ENCODE data around the gene ST8SIA5. TPM values are rescaled to one million over a fixed set of nuclear protein-coding genes. Genes with fewer than 3 reads are reported as not detected.

ST8SIA5 gene
- total RNA-seq, 1 experiment from 2014 or later = 5.4 TPM

- TF ChIP-seq ZNF425 (CRISPR knock-in tag; conservative IDR thresholded peaks at IDR 0.05) = no peak
- TF ChIP-seq OVOL2 (CRISPR knock-in tag; IDR thresholded peaks at IDR 0.05; ENCODE audit: borderline replicate concordance) = no peak
- TF ChIP-seq FOXJ3 (CRISPR knock-in tag; IDR thresholded peaks at IDR 0.05; ENCODE audit: borderline replicate concordance) = no peak
- TF ChIP-seq KAT7 (CRISPR knock-in tag; IDR thresholded peaks at IDR 0.05; ENCODE audit: borderline replicate concordance) = no peak
- no peak for TF ChIP-seq ZNF423 (CRISPR knock-in tag; IDR thresholded peaks at IDR 0.05)
- TF ChIP-seq EMX1 (CRISPR knock-in tag; IDR thresholded peaks at IDR 0.05) = no peak
- no peak for TF ChIP-seq SP1 (CRISPR knock-in tag; conservative IDR thresholded peaks at IDR 0.05)
- TF ChIP-seq STAT6 (CRISPR knock-in tag; conservative IDR thresholded peaks at IDR 0.05; ENCODE audit: low read depth) = no peak
- no peak for TF ChIP-seq ZNF138 (CRISPR knock-in tag; conservative IDR thresholded peaks at IDR 0.05)
- TF ChIP-seq TEAD1 (CRISPR knock-in tag; IDR thresholded peaks at IDR 0.05) = no peak
- TF ChIP-seq ESRRA (CRISPR knock-in tag; IDR thresholded peaks at IDR 0.05; ENCODE audit: borderline replicate concordance) = no peak
Observed at GRCh38 chr18:46693996-46694395, 62.9 kb downstream of the ST8SIA5 start (continued).

GRCh38 chr18:46688853-46689525 is 67.9 kb downstream of the ST8SIA5 start:
- Mint-ChIP-seq H3K4me1 (peaks cover 22% of the 10 kb centered on the region), H3K36me3 (no peaks in the 10 kb centered on the region), H3K9me3 (no peaks in the 10 kb centered on the region), H3K4me3 (no peak overlapping the region), H3K27me3 (ENCODE audit: low read depth) (no peaks in the 10 kb centered on the region), H3K27ac (no peak overlapping the region)
- ChIA-PET CTCF (interaction anchor here (1.3 to 3.7 kb wide), 4 partner anchors 14 to 296 kb away, joined by 3 to 20 read pairs (median 4); partner anchors contain the start of gene LOXHD1), POLR2A (interaction anchor here (0.6 kb wide), 1 partner anchor 1134 kb away, joined by 3 read pairs; no protein-coding TSS in a partner anchor)
- ATAC-seq = peak; percentile 61
- DNase-seq (ENCODE audit: low spot score) = no peak
- no peak for TF ChIP-seq FOXJ3 (CRISPR knock-in tag; IDR thresholded peaks at IDR 0.05; ENCODE audit: borderline replicate concordance)
- TF ChIP-seq FOXP4 (CRISPR knock-in tag; IDR thresholded peaks at IDR 0.05) = no peak
- TF ChIP-seq CREB1 (CRISPR knock-in tag; IDR thresholded peaks at IDR 0.05) = no peak
- TF ChIP-seq ETV6 (CRISPR knock-in tag; IDR thresholded peaks at IDR 0.05) = no peak
- no peak for TF ChIP-seq KAT7 (CRISPR knock-in tag; IDR thresholded peaks at IDR 0.05; ENCODE audit: borderline replicate concordance)
- TF ChIP-seq TEAD4 (CRISPR knock-in tag; IDR thresholded peaks at IDR 0.05) = no peak
- TF ChIP-seq IRF2 (CRISPR knock-in tag; IDR thresholded peaks at IDR 0.05; ENCODE audit: borderline replicate concordance, low read depth) = no peak
- no peak for TF ChIP-seq NFE2L1 (CRISPR knock-in tag; IDR thresholded peaks at IDR 0.05)
- TF ChIP-seq PRDM15 (CRISPR knock-in tag; IDR thresholded peaks at IDR 0.05) = no peak
- TF ChIP-seq SMAD4 (CRISPR knock-in tag; IDR thresholded peaks at IDR 0.05) = no peak
- no peak for TF ChIP-seq RELA (CRISPR knock-in tag; IDR thresholded peaks at IDR 0.05; ENCODE audit: borderline replicate concordance)
- TF ChIP-seq ARID4B (CRISPR knock-in tag; IDR thresholded peaks at IDR 0.05; ENCODE audit: borderline replicate concordance) = no peak
- TF ChIP-seq GTF2I (CRISPR knock-in tag; conservative IDR thresholded peaks at IDR 0.05) = no peak
